ENCODE data around the gene ZBTB7B. TPM values are rescaled to one million over a fixed set of nuclear protein-coding genes. Genes with fewer than 3 reads are reported as not detected.

ZBTB7B gene
- 1 to 10 TPM in 2 of 3 donors, under 1 TPM in 1; 0.96 to 3.3 (median 1.8) TPM for polyA plus RNA-seq

DNA sequence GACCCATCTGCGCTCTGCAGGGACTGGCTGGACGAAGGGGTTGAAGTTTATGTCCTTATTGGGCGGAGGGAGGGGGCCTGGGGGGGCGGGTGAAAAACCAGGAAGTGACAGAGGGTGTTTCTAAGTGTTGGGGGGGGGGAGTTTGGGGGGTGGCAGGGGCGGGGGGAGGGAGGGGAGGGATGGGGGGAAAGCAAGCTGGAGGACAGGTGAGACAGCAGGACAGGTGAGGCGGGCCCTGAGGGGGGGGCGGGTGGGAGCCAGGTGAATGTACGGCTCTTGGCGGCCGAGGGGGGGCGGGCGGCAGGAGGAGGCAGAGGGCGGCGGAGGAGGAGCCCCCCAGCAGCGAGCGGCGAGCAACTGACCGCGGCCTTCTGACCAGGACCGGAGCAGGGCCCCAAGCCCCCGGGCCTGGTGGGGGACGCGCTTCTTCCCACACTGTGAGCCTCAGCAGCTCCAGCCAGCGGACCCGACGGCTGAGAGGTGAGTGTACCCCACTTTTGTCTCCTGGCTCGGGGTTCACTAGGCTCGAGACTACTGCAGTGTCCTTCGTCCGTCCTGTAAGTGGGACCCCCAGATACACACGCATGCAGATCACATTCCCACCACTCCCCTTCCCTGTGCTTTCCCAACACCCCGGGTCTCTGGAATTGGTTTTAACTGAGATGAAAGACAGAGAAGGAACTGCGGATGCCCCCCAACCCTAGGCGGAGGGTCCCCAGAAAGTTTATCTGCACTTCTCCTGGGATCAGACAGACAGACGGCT is at the start of gene ZBTB7B:
Gene ZBTB7B (plus strand): TSS at position 339 of the 763 bp plus-strand sequence. CDS start 11,859 bp downstream, outside the sequence.
- Mint-ChIP-seq H3K9me3 (no peaks in the 10 kb centered on the region), H3K27ac (peak within 1 kb of the TSS; percentile 85 to 98 (median 90)), H3K4me1 (peaks cover 53% of the 10 kb centered on the region in 2 donors), H3K4me3 (peak within 1 kb of the TSS; percentile 95 to 98 (median 97)), H3K27me3 (ENCODE audit: low read depth in 3 of 3) (peaks cover 2 to 8% (median 2%) of the 10 kb centered on the region in 3 donors), H3K36me3 (no peaks in the 10 kb centered on the region)
- peak in 1 of 3 donors; percentile 28 for DNase-seq

DNA sequence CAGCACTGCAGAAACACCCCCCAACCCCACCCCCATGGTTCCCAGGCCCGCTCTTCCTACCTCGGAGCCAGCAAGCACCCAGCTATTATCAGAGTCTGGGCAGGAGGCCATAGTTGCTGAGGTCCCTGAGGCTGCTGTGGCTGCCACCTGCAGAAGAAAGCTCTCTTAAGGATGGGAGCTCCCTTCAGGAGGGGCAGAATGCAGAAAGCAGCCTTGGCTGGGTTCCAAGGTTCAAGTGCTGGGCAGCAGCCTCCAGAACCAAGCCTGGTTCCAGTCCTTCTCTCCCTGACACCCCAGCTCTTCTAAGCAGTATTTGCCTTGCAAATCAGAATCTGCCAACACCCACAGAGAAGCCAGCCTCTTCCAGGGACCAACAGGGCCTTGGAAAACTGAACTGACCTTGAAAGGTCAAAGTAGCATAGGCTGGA is 49.0 kb upstream of the ZBTB7B start:
- no peaks in the 10 kb centered on the region for H3K9me3 Mint-ChIP-seq
- peaks cover 63 to 64% of the 10 kb centered on the region in 2 donors for H3K4me1 Mint-ChIP-seq
- peaks cover 11 to 15% (median 13%) of the 10 kb centered on the region in 3 donors for H3K27me3 Mint-ChIP-seq (ENCODE audit: low read depth in 3 of 3)
- DNase-seq = no peak
- peak overlapping the region; percentile 64 to 100 (median 98) for H3K27ac Mint-ChIP-seq
- peaks cover 1 to 7% (median 6%) of the 10 kb centered on the region in 3 donors for H3K36me3 Mint-ChIP-seq
- peak overlapping the region in 4 of 5 donors; percentile 12 to 97 (median 64) for H3K4me3 Mint-ChIP-seq

DNA sequence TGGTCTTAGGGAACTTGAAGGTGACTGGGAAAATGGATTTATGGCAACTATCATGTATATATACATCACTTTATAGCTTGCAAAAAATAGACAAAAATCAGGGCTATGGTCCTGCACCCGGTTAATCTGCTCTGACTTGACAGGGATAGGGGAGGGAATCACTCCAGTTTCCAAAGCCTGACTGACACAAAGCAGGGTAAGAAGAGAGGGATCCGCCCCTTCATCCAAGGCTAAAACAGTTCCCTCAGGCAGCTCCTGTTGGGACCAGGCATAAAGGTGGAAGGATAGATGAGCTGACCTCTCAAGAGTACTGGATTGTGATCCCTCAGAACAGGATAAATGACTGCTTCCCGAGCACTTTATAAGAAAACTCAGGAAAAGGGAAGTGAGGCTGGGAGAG is 48.1 kb upstream of the ZBTB7B start:
- Mint-ChIP-seq H3K4me1 (peaks cover 63 to 64% of the 10 kb centered on the region in 2 donors), H3K9me3 (no peaks in the 10 kb centered on the region), H3K27ac (peak overlapping the region; percentile 92 to 100 (median 98)), H3K36me3 (peaks cover 0 to 4% (median 0%) of the 10 kb centered on the region in 3 donors), H3K4me3 (peak overlapping the region; percentile 93 to 97 (median 95)), H3K27me3 (ENCODE audit: low read depth in 3 of 3) (peaks cover 9 to 15% (median 13%) of the 10 kb centered on the region in 3 donors)
- DNase-seq = no peak

DNA sequence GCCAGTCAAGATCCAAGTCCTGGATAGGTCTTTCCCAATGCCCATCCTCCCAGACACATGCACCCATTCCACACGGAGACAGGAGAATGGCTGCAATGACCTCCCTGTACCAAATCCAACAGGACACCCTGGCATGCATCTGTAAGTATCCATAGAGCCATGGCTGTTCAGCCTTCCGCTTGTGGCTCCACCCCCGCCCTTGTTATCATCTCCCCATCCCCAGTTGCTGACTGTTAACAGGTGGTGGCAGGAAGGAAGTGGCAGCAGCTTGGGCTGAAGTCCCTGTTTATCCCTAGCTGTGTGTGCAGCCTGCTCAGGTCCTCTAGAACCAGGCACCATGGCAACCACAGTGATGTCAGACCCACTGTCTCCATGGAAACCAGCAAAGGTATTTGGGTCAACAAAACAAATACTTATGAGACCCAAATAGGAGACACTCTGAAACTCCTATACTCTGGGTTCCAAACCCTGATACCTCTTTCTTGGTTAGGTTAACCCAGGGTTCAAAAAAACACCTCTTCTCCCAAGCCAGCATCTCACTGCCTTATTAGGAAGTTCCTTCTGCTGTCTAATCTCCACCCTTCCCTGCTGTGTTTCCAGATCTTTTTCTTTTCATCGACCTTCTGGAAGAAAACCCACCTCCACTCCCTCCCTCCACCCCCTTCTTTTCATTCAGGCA is 47.4 kb upstream of the ZBTB7B start:
- H3K9me3 Mint-ChIP-seq = no peaks in the 10 kb centered on the region
- peaks cover 0 to 4% (median 0%) of the 10 kb centered on the region in 3 donors for H3K36me3 Mint-ChIP-seq
- peaks cover 9 to 15% (median 13%) of the 10 kb centered on the region in 3 donors for H3K27me3 Mint-ChIP-seq (ENCODE audit: low read depth in 3 of 3)

DNA sequence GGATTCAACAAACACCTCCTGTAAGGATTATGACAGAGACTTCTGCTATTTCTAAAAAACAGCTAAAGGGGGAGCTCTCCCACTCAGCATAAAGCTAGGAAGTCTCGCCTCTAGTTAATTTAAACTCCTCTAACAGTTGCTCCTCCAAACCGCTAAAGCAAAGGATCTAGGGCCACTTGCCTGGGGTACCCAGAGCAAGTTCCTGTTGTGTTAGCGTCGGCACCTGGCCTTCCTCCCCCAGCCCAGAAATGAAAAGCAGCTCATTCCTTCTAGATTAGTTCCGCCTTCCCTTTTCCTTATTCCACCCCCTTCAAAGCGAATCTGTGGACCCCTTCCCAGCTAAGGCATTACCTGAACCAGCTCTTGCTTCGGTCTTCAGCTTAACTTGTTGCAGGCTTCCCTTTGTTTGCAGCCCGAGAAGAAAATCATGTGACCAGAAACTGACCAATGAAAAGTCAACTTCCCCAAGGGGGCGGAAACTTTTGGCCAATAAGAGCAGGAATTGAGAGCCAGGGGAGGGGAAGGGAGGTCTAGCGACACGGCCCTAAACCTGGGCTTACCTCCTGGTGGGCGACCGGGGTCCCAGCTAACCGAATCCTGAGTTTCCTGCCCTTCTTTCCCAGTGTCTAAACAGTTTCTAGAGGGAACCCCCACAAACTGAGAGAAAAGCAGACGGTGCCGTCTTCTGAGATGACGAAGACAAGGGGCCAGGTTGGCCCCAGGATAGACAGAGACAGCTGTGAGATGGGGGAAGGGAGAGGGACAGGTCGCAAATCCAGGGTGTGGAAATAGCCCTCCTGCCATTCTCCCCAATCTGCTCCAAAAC is 46.7 kb upstream of the ZBTB7B start, which contains the start of gene PBXIP1:
Gene PBXIP1 (minus strand): TSS at position 382 of the 826 bp plus-strand sequence. CDS start 2,378 bp downstream, outside the sequence.
- H3K27ac Mint-ChIP-seq = peak within 1 kb of the TSS; percentile 92 to 100 (median 98)
- H3K9me3 Mint-ChIP-seq = no peaks in the 10 kb centered on the region
- no peaks in the 10 kb centered on the region for H3K36me3 Mint-ChIP-seq

More for the DNA sequence above, 47.4 kb upstream of the ZBTB7B start:
- DNase-seq = peak; percentile 83 to 90 (median 87)
- peaks cover 65% of the 10 kb centered on the region in 2 donors for H3K4me1 Mint-ChIP-seq
- peak overlapping the region; percentile 92 to 100 (median 98) for H3K27ac Mint-ChIP-seq
- H3K4me3 Mint-ChIP-seq = peak overlapping the region; percentile 93 to 97 (median 95)

DNA sequence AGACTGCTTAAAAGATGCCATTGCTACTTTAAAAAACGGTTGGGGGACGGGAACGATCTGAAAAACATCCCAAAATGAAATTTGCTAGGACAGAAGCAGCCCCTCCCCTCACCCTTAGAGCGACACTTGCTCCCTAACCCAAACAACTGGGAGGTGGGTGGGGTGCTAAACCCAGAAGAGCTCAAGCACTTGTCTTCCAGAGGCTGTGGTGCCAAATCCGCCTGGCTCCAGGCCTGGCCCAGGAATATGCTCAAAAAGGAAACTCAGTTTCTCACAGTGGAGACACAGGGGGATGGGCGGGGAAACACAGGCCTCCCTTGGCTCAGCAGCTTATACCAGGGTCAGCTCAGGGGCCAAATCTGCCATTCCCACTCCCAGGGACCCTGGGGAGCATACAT is 46.1 kb upstream of the ZBTB7B start:
- Mint-ChIP-seq H3K4me3 (peak overlapping the region; percentile 93 to 97 (median 95)), H3K9me3 (no peaks in the 10 kb centered on the region), H3K4me1 (peaks cover 68 to 69% of the 10 kb centered on the region in 2 donors), H3K36me3 (no peaks in the 10 kb centered on the region), H3K27ac (peak overlapping the region; percentile 92 to 100 (median 98)), H3K27me3 (ENCODE audit: low read depth in 3 of 3) (peaks cover 11 to 13% (median 12%) of the 10 kb centered on the region in 3 donors)
- no peak for DNase-seq

More for the DNA sequence above, 46.7 kb upstream of the ZBTB7B start, which contains the start of gene PBXIP1:
- Mint-ChIP-seq H3K4me3 (peak within 1 kb of the TSS; percentile 93 to 97 (median 95)), H3K4me1 (peaks cover 66 to 68% of the 10 kb centered on the region in 2 donors), H3K27me3 (ENCODE audit: low read depth in 3 of 3) (peaks cover 11 to 13% (median 12%) of the 10 kb centered on the region in 3 donors)
- peak; percentile 92 to 93 (median 92) for DNase-seq

DNA sequence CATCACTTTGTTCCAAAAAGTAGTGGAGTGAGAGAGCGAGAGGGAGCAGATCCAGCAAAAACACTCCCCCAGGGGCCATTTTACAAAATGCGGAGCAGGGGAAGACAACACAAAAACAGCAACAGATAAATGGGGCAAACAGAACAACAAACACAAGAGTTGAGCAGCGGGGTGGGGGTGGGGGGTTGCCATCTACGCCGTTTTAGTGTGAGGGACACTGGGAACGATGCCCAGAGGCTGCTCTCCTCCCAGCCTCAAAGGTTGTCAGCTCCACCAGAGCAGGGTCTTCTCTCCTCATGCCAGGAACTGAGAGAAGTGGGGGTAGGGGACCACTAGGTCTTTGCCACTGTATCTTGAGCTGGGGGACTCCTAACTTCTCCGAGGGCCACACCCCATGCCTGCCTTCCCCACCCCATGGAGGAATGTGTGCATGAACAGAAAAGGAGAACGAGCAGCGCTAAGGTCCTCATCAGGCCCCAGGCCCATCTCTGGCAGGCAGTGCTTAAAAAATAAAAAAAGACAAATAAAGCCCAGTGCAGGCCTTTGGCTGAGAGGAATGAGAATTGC is 45.4 kb upstream of the ZBTB7B start:
- H3K27ac Mint-ChIP-seq = peak overlapping the region; percentile 34 to 99 (median 92)
- peaks cover 65% of the 10 kb centered on the region in 2 donors for H3K4me1 Mint-ChIP-seq
- DNase-seq = no peak
- H3K27me3 Mint-ChIP-seq (ENCODE audit: low read depth in 3 of 3) = peaks cover 11 to 13% (median 11%) of the 10 kb centered on the region in 3 donors
- H3K36me3 Mint-ChIP-seq = no peaks in the 10 kb centered on the region
- no peaks in the 10 kb centered on the region for H3K9me3 Mint-ChIP-seq
- peak overlapping the region in 4 of 5 donors; percentile 44 to 50 (median 46) for H3K4me3 Mint-ChIP-seq

DNA sequence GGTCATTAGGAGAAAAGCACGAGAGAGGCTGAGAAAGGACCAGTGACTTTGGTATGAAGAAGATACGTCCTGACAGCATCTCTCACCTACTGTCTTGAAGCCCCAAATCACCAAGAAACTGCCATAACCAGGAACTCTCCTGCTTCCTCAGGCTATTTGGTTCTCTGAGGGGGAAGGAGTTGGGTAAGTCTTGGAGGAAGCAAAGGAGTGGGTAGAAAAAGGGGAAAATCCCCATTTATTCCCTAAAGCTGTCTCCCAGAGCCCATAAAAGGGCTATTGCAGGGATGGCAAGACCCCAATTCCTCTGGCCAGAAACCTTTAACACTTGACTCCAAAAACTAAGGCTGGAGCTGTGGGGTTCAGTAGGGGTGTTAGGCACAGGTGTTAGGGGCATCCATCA is 44.6 kb upstream of the ZBTB7B start:
- DNase-seq = no peak
- H3K27ac Mint-ChIP-seq = peak overlapping the region in 4 of 6 donors; percentile 34 to 61 (median 46)
- H3K9me3 Mint-ChIP-seq = no peaks in the 10 kb centered on the region
- no peak overlapping the region for H3K4me3 Mint-ChIP-seq
- H3K27me3 Mint-ChIP-seq (ENCODE audit: low read depth in 3 of 3) = peaks cover 10 to 12% (median 11%) of the 10 kb centered on the region in 3 donors
- H3K36me3 Mint-ChIP-seq = no peaks in the 10 kb centered on the region
- peaks cover 63 to 64% of the 10 kb centered on the region in 2 donors for H3K4me1 Mint-ChIP-seq

DNA sequence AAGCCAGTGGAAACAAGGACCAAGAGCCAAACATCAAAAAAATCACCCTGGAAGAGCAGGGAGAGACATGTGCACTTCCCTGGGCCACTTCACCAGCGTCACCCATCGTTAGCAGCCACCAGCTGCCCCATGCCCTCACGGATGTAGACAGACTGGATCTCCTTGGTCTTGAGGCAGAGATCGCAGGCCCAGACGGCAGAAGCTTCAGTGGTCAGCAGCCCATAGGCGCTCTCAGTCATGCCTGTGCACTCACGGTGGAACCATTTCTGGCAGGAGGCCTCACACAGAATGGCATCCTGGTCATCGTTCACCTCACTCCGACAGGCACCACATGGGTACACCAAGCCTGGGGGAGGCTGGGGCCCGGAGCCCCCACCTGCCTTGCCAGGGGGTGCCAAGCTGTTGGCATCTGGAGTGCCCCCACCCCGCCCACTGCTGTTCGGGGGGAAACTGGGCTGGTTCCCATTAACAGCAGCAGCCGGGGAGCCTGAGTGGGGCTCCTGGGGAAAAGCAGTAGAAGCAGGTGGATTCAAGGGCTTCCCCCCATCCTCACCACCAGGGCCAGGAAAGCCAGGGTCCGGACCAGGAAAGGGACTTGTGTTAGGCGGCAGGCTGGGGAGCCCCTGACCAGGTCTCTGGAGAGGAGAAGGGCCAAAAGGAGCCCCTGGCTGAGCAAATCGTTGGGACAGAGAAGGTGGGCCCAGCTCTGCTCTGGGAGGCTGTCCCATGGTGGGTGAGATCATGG is 43.7 kb upstream of the ZBTB7B start:
- peaks cover 10 to 12% (median 11%) of the 10 kb centered on the region in 3 donors for H3K27me3 Mint-ChIP-seq (ENCODE audit: low read depth in 3 of 3)
- peaks cover 56 to 63% of the 10 kb centered on the region in 2 donors for H3K4me1 Mint-ChIP-seq
- DNase-seq = no peak
- peaks cover 0 to 5% (median 4%) of the 10 kb centered on the region in 3 donors for H3K36me3 Mint-ChIP-seq
- peak overlapping the region in 5 of 6 donors; percentile 19 to 61 (median 50) for H3K27ac Mint-ChIP-seq
- H3K4me3 Mint-ChIP-seq = peak overlapping the region in 1 of 5 donors; percentile 36
- no peaks in the 10 kb centered on the region for H3K9me3 Mint-ChIP-seq

DNA sequence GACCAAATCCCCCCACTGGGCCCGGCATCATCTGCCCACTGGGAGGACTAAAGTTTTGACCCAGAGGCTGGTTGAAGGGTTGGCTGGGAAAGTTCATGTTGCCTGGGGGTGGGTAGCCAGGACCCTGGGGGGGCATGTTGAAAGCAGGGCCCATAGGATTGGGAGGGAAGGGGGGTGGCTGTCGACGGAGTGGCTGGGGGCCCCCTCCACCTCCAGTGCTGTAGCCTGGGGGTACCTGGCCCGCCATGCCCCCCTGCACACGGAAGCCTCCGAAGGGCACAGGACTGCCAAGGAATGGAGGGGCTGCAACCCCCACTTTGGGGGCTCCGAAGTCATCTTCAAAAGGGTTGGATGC is 43.2 kb upstream of the ZBTB7B start:
- Mint-ChIP-seq H3K36me3 (peaks cover 0 to 7% (median 4%) of the 10 kb centered on the region in 3 donors), H3K27ac (peak overlapping the region in 2 of 6 donors; percentile 39 to 62), H3K27me3 (ENCODE audit: low read depth in 3 of 3) (peaks cover 10 to 12% (median 11%) of the 10 kb centered on the region in 3 donors), H3K9me3 (no peaks in the 10 kb centered on the region), H3K4me1 (peaks cover 51 to 59% of the 10 kb centered on the region in 2 donors), H3K4me3 (peak overlapping the region in 3 of 5 donors; percentile 32 to 95 (median 38))
- DNase-seq = no peak

DNA sequence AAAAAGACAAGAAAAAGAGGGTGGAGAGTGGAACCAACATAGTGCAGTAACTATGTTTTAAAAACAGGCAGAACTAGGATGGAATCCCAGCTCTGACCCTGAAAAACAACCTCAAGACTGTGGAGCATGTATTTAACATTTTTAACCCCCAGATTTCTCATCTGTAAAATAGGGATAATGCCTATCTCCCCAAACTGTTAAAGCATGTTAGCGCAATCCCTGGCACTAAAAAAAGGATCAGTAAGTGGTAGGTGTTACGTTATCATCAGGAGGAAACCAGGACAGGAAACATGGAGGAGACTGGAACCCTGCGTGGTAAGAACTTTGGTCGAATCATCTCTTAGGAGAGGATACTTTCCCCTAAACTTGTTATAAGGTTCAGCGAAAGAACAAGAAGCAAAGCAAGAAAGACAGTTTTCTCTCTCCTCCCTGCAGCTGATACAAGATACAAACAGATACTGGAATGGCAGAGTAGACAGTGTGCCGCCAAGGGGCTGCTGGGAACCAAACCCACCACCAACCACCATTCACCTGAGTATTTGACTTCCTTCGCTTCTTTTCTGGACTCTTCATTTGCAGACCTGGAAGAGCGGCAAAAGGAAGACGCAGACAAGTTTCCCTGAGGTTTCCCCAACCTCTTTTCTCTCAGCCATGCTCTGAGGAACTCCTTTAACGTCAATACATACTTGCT is 42.0 kb upstream of the ZBTB7B start:
- no peak for DNase-seq
- Mint-ChIP-seq H3K4me3 (peak overlapping the region; percentile 90 to 95 (median 92)), H3K36me3 (peaks cover 0 to 10% (median 10%) of the 10 kb centered on the region in 3 donors), H3K27ac (peak overlapping the region; percentile 91 to 96 (median 95)), H3K27me3 (ENCODE audit: low read depth in 3 of 3) (peaks cover 6 to 9% (median 6%) of the 10 kb centered on the region in 3 donors), H3K9me3 (no peaks in the 10 kb centered on the region), H3K4me1 (peaks cover 39 to 48% of the 10 kb centered on the region in 2 donors)
